GM23338 (cell line): ENCODE results near the gene TERT. TPM values are rescaled to one million over a fixed set of nuclear protein-coding genes. Genes with fewer than 3 reads are reported as not detected.

Source experiments
- CREB1 ChIP-seq: fragments of 250-450 bp; sonication (Bioruptor Pico); IDR thresholded peaks from 2 replicates; pipeline ENCODE4 v1.5.0; 2020; ENCODE audit warnings: low read depth, mild to moderate bottlenecking, moderate library complexity
- CTCF ChIP-seq, 2 experiments: fragments of 200-600 bp in 1 of 2; sonication (generic) in 1 of 2; conservative IDR thresholded peaks; 2 replicates each; pipeline versions ENCODE4 v1.5.1 to v1.6.1; 2016 to 2017; ENCODE audit warnings: antibody characterized with exemption in 2 of 2, low read depth in 2 of 2, mild to moderate bottlenecking in 2 of 2, moderate library complexity in 1 of 2
- ETS1 ChIP-seq: IDR thresholded peaks from 2 replicates; pipeline ENCODE4 v1.6.1; 2016; ENCODE audit warnings: antibody characterized with exemption
- JUNB ChIP-seq: IDR thresholded peaks from one replicate; pipeline ENCODE4 v1.6.1; 2016; ENCODE audit warnings: antibody characterized with exemption; ENCODE audit not compliant: unreplicated experiment
- POLR2AphosphoS5 ChIP-seq: IDR thresholded peaks from 2 replicates; pipeline ENCODE4 v1.6.1; 2016; ENCODE audit warnings: antibody characterized with exemption, low read depth
- STAT1 ChIP-seq: IDR thresholded peaks from one replicate; pipeline ENCODE4 v1.6.1; 2016; ENCODE audit warnings: antibody characterized with exemption; ENCODE audit not compliant: unreplicated experiment
- ZNF114 ChIP-seq: fragments of 250-450 bp; sonication (Bioruptor Pico); IDR thresholded peaks from 2 replicates; pipeline ENCODE4 v1.5.0; 2020; ENCODE audit warnings: mild to moderate bottlenecking, moderate library complexity
- ZNF331 ChIP-seq: fragments of 250-450 bp; sonication (Bioruptor Pico); IDR thresholded peaks from 2 replicates; pipeline ENCODE4 v1.5.0; 2020; ENCODE audit warnings: low read depth, mild to moderate bottlenecking, moderate library complexity
- ZNF462 ChIP-seq: fragments of 250-450 bp; sonication (Bioruptor Pico); IDR thresholded peaks from 2 replicates; pipeline ENCODE4 v1.5.0; 2020; ENCODE audit warnings: mild to moderate bottlenecking, moderate library complexity
- polyA plus RNA-seq: library from polyadenylated mRNA; unstranded; fragments of >200 nt; fragmentation: Nextera tagmentation; extraction: Ambion mirVana; gene quantifications from 2 replicates; pipeline ENCODE4 v1.2.1, GENCODE V29; 2016
- total RNA-seq: library from RNA; depleted of rRNA; stranded (reverse); fragments of >200 nt; shearing (Covaris generic); gene quantifications from 2 replicates; pipeline ENCODE4 v1.2.3, GENCODE V29; 2014

Gene TERT
- total and polyA plus RNA-seq, 2 experiments from 2014 or later: 9.8 to 46.4 TPM

- TF ChIP-seq ZNF462 (CRISPR knock-in tag) (no peak), CTCF (conservative IDR thresholded peaks at IDR 0.05; ENCODE audit: low read depth in 2 of 2) (no peak), ETS1 (no peak), POLR2AphosphoS5 (no peak), ZNF331 (CRISPR knock-in tag) (no peak), CREB1 (CRISPR knock-in tag) (no peak), JUNB (no peak), ZNF114 (CRISPR knock-in tag) (no peak), STAT1 (no peak)
Measured at GRCh38 chr5:1216918-1217295, 78.0 kb downstream of the TERT start (continued).
